ENCODE data around the gene DGKH. TPM values are rescaled to one million over a fixed set of nuclear protein-coding genes. Genes with fewer than 3 reads are reported as not detected.

Gene DGKH
- total RNA-seq, 1 experiment from 2014 or later = 22.8 TPM

- no peaks in the 10 kb centered on the region for H3K27me3 ChIP-seq (ENCODE audit: control insufficient read depth, insufficient read depth, low read length)
- ChIA-PET POLR2A (no interaction called here), CTCF (no interaction called here)
- no peak for TF ChIP-seq SIN3A (IDR thresholded peaks at IDR 0.05; ENCODE audit: borderline replicate concordance, insufficient read depth, low read depth, low read length)
- no peak for TF ChIP-seq CTCF (IDR thresholded peaks at IDR 0.05)
- TF ChIP-seq POLR2AphosphoS5 (IDR thresholded peaks at IDR 0.05; ENCODE audit: low read depth, low read length) = no peak
- TF ChIP-seq REST (IDR thresholded peaks at IDR 0.05; ENCODE audit: insufficient read depth in 1 of 2, low read depth in 2 of 2, low read length in 1 of 2) = no peak
- no peak for TF ChIP-seq TCF7L2 (IDR thresholded peaks at IDR 0.05; ENCODE audit: low read depth, low read length)
- H3K36me3 ChIP-seq (ENCODE audit: control insufficient read depth, insufficient read depth, low read length) = no peaks in the 10 kb centered on the region; the same call in 1 of the 2 replicates
- intact Hi-C loops (cut with micrococcal nuclease; ENCODE audit: unreplicated experiment) = loop anchor here (10.0 kb wide), 1 partner anchor 95 kb away; no protein-coding TSS in a partner anchor
- peak overlapping the region; percentile 83 for H3K27ac ChIP-seq (ENCODE audit: low read length)
- no peaks in the 10 kb centered on the region for H3K9me3 ChIP-seq (ENCODE audit: control insufficient read depth, insufficient read depth, low read depth, low read length)
- ATAC-seq (peak; percentile 39), DNase-seq (ENCODE audit: low read depth, low spot score) (no peak)
- H3K4me1 ChIP-seq (ENCODE audit: control insufficient read depth, insufficient read depth, low read length) = peaks cover 22% of the 10 kb centered on the region
- no TSS peak for BruUV-seq (replicated peaks)
- in situ Hi-C loops (cut with HindIII; ENCODE audit: low pct_unique_long_range_greater_than_20kb, low sequenced_read_pairs) = no loop called here
- peak overlapping the region; percentile 51 to 65 for H3K4me3 ChIP-seq (ENCODE audit: low read depth in 2 of 2, low read length in 2 of 2)
These were observed 986 bp downstream of the DGKH start for GRCh38 chr13:42049454-42049813.

- no peak for ATAC-seq
- TF ChIP-seq POLR2AphosphoS5 (IDR thresholded peaks at IDR 0.05; ENCODE audit: low read depth, low read length) (no peak), SIN3A (IDR thresholded peaks at IDR 0.05; ENCODE audit: borderline replicate concordance, insufficient read depth, low read depth, low read length) (no peak), CTCF (IDR thresholded peaks at IDR 0.05) (no peak), REST (IDR thresholded peaks at IDR 0.05; ENCODE audit: insufficient read depth in 1 of 2, low read depth in 2 of 2, low read length in 1 of 2) (no peak), TCF7L2 (IDR thresholded peaks at IDR 0.05; ENCODE audit: low read depth, low read length) (no peak)
These were observed 6.5 kb downstream of the DGKH start for GRCh38 chr13:42054798-42055499.

More at GRCh38 chr13:42054798-42055499, 6.5 kb downstream of the DGKH start:
- Histone ChIP-seq H3K4me1 (ENCODE audit: control insufficient read depth, insufficient read depth, low read length) (peaks cover 8% of the 10 kb centered on the region; the same call in 1 of the 2 replicates), H3K4me3 (ENCODE audit: low read depth in 2 of 2, low read length in 2 of 2) (no peak overlapping the region), H3K9me3 (ENCODE audit: control insufficient read depth, insufficient read depth, low read depth, low read length) (no peaks in the 10 kb centered on the region), H3K27ac (ENCODE audit: low read length) (no peak overlapping the region), H3K36me3 (ENCODE audit: control insufficient read depth, insufficient read depth, low read length) (no peaks in the 10 kb centered on the region; the same call in 1 of the 2 replicates), H3K27me3 (ENCODE audit: control insufficient read depth, insufficient read depth, low read length) (no peaks in the 10 kb centered on the region)
- BruUV-seq (replicated peaks) = no TSS peak
- ChIA-PET CTCF (no interaction called here), POLR2A (no interaction called here)
- in situ Hi-C loops (cut with HindIII; ENCODE audit: low pct_unique_long_range_greater_than_20kb, low sequenced_read_pairs) = no loop called here
- no peak for DNase-seq (ENCODE audit: low read depth, low spot score)
- intact Hi-C loops (cut with micrococcal nuclease; ENCODE audit: unreplicated experiment) = loop anchor here (10.0 kb wide), 1 partner anchor 60 kb away; no protein-coding TSS in a partner anchor
